Astrocyte of the cerebellum (primary cell): ENCODE data around the gene NKPD1.

ENCODE experiments used
- DNase-seq: peaks from one replicate; pipeline ENCODE4 v3.0.0-alpha.2; 2011; ENCODE audit warnings: low read depth
- H3K4me3 ChIP-seq: 2 replicates; pipeline ENCODE4 v1.5.1; 2011; ENCODE audit warnings: mild to moderate bottlenecking, low read depth, low read length, moderate library complexity
- in situ Hi-C: cut with HindIII; loops from 2 replicates; pipeline ENCODE4 v1.10.0; 2017; ENCODE audit warnings: low sequenced_read_pairs
- TF ChIP-seq, protein P1 (sequence below): IDR thresholded peaks from 2 replicates; pipeline ENCODE4 v1.5.1; 2012; ENCODE audit warnings: low read length, low read depth, moderate library complexity, mild to moderate bottlenecking; ENCODE audit errors: missing control alignments

NKPD1 gene

DNA sequence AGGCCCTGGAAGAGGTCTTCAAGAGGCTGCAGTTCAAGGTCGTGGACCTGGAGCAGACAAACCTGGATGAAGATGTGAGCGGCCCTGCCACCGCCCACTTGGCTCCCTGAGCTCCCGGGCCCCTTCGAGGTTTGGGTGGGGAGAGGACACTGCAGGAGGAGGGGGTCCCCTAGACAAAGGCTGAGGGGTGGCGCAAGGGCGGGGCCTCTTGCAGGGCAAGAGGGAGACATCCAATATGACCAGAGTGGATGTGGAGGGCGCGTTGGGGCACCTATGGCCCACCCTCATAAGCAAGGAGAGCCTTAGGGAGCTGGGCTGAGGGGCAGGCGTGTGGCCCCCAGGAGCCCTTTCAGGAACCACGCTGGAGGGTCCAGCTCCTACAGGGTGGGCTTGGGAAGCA lies 20.2 kb downstream of the NKPD1 start:
- in situ Hi-C loops: no loop called here
- H3K4me3 ChIP-seq: no peak overlapping the region
- no peak for DNase-seq
- TF ChIP-seq, protein P1, sequence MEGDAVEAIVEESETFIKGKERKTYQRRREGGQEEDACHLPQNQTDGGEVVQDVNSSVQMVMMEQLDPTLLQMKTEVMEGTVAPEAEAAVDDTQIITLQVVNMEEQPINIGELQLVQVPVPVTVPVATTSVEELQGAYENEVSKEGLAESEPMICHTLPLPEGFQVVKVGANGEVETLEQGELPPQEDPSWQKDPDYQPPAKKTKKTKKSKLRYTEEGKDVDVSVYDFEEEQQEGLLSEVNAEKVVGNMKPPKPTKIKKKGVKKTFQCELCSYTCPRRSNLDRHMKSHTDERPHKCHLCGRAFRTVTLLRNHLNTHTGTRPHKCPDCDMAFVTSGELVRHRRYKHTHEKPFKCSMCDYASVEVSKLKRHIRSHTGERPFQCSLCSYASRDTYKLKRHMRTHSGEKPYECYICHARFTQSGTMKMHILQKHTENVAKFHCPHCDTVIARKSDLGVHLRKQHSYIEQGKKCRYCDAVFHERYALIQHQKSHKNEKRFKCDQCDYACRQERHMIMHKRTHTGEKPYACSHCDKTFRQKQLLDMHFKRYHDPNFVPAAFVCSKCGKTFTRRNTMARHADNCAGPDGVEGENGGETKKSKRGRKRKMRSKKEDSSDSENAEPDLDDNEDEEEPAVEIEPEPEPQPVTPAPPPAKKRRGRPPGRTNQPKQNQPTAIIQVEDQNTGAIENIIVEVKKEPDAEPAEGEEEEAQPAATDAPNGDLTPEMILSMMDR: no peak

DNA sequence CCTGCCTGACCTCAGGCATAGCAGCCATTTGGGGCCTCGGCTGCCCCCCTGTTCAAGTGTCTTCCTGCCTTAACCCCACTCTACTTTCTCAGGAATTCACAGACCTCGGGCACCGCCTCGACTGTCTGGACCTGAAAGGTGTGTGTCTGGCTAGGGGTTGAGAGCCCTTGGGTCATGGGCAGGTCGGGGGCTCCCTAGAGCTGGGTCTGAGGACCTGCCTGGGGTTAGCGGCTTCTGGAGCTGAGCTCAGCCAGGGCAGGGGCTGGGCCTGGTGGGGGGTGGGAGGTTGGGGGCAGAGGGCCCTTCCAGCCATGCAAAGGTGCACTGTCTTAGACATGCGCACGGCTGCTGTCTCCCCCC lies 20.7 kb downstream of the NKPD1 start:
- DNase-seq: no peak
- in situ Hi-C loops: no loop called here
- H3K4me3 ChIP-seq: no peak overlapping the region
- TF ChIP-seq, protein P1: no peak

DNA sequence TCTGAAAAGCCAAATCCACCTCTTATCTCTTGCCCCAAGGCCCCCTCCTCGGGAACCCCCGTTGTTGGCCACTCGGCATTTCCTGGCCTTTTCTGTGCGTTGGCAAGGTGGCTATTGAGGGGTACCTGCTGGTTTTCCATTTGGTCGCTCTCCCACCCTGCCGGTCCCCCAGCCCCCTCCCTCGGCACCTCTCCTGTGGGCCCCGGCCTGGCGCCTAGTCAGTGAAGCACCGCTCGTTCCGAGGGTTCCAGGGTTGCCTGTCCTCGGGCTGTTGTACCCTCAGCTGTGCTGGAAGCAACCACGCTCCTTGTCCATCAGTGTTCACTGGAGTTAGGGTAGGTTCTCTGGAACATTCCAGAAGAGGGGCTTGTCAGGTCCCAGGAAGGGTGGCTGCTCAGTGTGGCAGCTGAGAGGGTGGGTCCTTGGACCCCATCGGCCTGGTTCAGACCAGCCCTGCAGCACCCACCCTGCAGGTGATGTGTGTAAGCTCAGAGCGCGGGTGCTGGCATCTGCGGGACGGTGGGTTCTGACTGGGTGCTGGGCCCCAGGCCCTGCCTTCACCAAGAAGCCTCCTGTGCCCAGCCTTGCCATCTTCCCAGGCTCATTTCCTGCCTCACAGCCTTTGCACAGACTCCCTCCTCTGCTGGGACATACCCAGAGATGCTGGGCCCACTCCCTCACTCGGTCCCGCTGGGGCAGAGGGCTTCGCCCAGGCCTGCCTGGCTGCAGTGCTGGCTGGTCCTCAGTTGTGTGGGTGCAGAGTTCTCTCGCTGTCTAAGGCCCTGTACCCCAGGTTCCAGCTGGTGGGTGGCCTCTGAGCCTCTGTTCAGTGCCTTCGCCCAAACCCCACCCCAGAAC lies 21.3 kb downstream of the NKPD1 start:
- DNase-seq: no peak
- no peak overlapping the region for H3K4me3 ChIP-seq
- TF ChIP-seq, protein P1: no peak
- in situ Hi-C loops: no loop called here

DNA sequence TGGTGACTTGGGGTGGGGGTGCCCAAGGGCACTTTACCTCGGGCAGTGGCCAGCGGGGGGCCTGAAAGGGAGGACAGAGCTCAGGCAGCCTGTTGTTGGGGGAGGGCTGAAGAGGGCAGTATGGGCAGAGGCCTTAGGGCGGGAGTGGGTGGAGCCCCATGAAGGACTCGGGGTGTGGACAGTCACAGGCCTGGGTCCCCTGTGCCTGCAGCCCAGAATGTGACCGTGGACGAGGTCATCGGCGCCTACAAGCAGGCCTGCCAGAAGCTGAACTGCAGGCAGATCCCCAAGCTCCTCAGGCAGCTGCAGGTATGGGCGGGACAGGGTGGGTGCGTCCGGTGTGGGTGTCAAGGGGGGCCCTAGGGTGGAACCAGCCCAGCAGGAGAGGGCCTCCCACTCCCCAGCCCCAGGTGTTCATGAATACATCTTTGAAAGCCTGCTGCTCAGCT lies 22.5 kb downstream of the NKPD1 start:
- TF ChIP-seq, protein P1: no peak
- no peak for DNase-seq
- no peak overlapping the region for H3K4me3 ChIP-seq
- in situ Hi-C loops: no loop called here

DNA sequence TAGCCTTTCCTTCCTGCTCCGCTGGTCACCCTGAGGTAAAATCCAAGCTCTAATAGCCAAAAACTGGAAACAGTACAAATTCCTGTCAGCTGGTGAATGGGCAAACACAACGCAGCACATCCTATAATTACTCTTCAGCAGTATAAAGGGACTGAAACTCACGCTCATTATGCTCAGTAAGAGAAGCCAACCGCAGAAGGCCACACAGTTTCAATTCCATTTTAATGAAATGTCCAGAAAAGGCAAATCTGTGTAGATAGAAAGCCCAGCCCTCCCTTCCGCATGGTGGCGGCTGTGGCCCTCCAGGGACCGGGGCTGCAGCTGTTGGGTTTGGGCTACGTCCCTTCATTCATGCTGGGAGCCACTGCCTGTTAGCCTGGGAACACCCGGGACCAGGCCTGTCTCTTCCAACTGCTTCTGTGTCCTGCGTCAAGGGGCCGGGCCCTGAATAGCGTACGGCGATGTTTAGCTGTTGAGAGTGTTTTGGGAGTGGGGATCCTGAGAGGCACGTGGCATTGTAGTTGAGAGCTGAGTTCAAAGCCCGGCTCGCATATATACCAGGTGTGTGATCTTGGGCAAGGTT lies 23.5 kb downstream of the NKPD1 start:
- in situ Hi-C loops: no loop called here
- no peak overlapping the region for H3K4me3 ChIP-seq
- DNase-seq: peak; percentile 35
- TF ChIP-seq, protein P1: no peak

DNA sequence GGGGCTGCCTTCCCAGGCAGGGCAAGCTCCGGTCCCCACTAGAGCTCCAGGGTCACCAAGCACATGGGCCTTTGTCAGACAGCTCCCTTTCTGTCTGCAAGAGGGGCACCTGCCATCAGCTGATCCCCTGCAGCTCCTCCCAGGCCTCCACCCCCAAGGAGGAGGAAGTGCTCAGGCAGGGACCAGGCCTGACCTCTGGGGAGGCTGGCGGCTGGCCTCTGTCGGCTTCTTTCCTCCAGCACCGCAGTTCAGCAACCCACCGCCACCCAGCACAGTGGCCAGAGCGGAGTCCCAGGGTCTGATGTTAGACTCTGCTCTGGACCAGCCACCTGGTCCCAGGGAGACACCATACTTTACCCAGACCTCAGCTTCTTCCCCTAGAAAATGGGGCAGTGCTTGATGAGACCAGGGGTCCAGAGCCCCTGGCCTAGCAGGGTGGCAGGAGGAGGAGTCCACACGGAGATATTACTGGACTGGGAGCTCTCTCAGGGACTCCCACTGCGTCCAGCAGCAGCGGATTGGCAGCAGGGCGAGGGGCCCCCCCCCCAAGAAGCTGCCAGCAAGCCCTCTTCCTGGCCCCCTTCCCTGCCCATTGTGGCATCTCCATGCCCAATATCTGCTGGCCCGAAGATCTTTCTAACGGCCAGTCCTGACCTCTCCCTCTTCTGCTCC lies 24.1 kb downstream of the NKPD1 start:
- in situ Hi-C loops: no loop called here
- H3K4me3 ChIP-seq: no peak overlapping the region
- TF ChIP-seq, protein P1: no peak
- DNase-seq: no peak
